ENCODE results near the gene OR6B3.
"Not testable (repeated sequence)": the region's sequence is repeated elsewhere in the genome, so short reads cannot be mapped to it uniquely, and the experiment has no call there.

OR6B3 gene

GRCh38 chr2:240053173-240054155, at the start of gene OR6B3:
OR6B3 (minus strand) TSS chr2:240053521.
- DNase-seq, result no peak

GRCh38 chr2:240098349-240098748, 45.0 kb upstream of the OR6B3 start:
- DNase-seq, result no peak

GRCh38 chr2:240095556-240096523, 42.5 kb upstream of the OR6B3 start:
- DNase-seq, result peak in 1 of 2 experiments; percentile 23

- DNase-seq, result no peak
These were observed 36.0 kb upstream of the OR6B3 start for GRCh38 chr2:240089306-240089705.

GRCh38 chr2:240086563-240086962, 33.2 kb upstream of the OR6B3 start:
- no peak for DNase-seq

GRCh38 chr2:240078631-240079030, 25.3 kb upstream of the OR6B3 start:
- no peak for DNase-seq

- DNase-seq, result no peak
These were observed 24.1 kb upstream of the OR6B3 start for GRCh38 chr2:240077442-240077841.

GRCh38 chr2:240074545-240074944, 21.2 kb upstream of the OR6B3 start:
- no peak for DNase-seq

GRCh38 chr2:240070907-240071306, 17.6 kb upstream of the OR6B3 start:
- DNase-seq, result no peak

GRCh38 chr2:240069829-240070228, 16.5 kb upstream of the OR6B3 start:
- DNase-seq, result no peak

- no peak for DNase-seq
These were observed 14.9 kb upstream of the OR6B3 start for GRCh38 chr2:240068193-240068592.

GRCh38 chr2:240066489-240066888, 13.2 kb upstream of the OR6B3 start:
- DNase-seq, result no peak

GRCh38 chr2:240064898-240065297, 11.6 kb upstream of the OR6B3 start:
- DNase-seq, result no peak

- peak; percentile 48 to 78 for DNase-seq
These were observed 7.8 kb upstream of the OR6B3 start for GRCh38 chr2:240060977-240061591.

GRCh38 chr2:240056678-240057077, 3.4 kb upstream of the OR6B3 start:
- DNase-seq, result no peak

GRCh38 chr2:240055177-240055917, 2.0 kb upstream of the OR6B3 start:
- no peak for DNase-seq

GRCh38 chr2:240052524-240052923, 797 bp downstream of the OR6B3 start:
- DNase-seq, result no peak

- no peak for DNase-seq
These were observed 1.6 kb downstream of the OR6B3 start for GRCh38 chr2:240051697-240052096.

GRCh38 chr2:240050278-240050677, 3.0 kb downstream of the OR6B3 start:
- DNase-seq, result no peak

- no peak for DNase-seq
These were observed 5.1 kb downstream of the OR6B3 start for GRCh38 chr2:240048237-240048636.

GRCh38 chr2:240045098-240045497, 8.2 kb downstream of the OR6B3 start:
- no peak for DNase-seq

- not testable (repeated sequence) for DNase-seq
These were observed 9.2 kb downstream of the OR6B3 start for GRCh38 chr2:240044096-240044495.
